Thyroid gland (tissue), 4 donors: ENCODE measurements around the gene GLIS1. TPM values are rescaled to one million over a fixed set of nuclear protein-coding genes. Genes with fewer than 3 reads are reported as not detected.

Source experiments
- DNase-seq, 2 donors: peaks; one replicate each; pipeline ENCODE4 v3.0.0-alpha.2; 2019
- H3K27ac ChIP-seq, 3 donors: fragments of 200-600 bp; sonication (generic); 1 replicate in 2 of 3; 2 replicates in 1 of 3; pipeline ENCODE4 v1.5.1; 2016 to 2019; ENCODE audit warnings: mild to moderate bottlenecking in 1 of 3, moderate library complexity in 1 of 3
- H3K27me3 ChIP-seq: fragments of 200-600 bp; sonication (generic); one replicate; pipeline ENCODE4 v1.5.1; 2019
- H3K36me3 ChIP-seq, 2 donors: fragments of 200-600 bp; sonication (generic); one replicate each; pipeline ENCODE4 v1.5.1; 2016 to 2019
- H3K4me1 ChIP-seq, 2 donors: fragments of 200-600 bp; sonication (generic); one replicate each; pipeline ENCODE4 v1.5.1; 2017 to 2019
- H3K4me3 ChIP-seq, 3 donors: fragments of 200-600 bp; sonication (generic); replicated peaks in 1 of 3; 1 replicate in 2 of 3; 2 replicates in 1 of 3; pipeline ENCODE4 v1.5.1; 2016; ENCODE audit warnings: mild to moderate bottlenecking in 1 of 3
- H3K9me3 ChIP-seq: fragments of 200-600 bp; sonication (generic); one replicate; pipeline ENCODE4 v1.5.1; 2017
- CTCF ChIP-seq, 6 experiments: fragments of 200-600 bp in 3 of 6; fragments of 450-650 bp in 3 of 6; sonication (generic) in 3 of 6; IDR thresholded peaks; one replicate each; pipeline ENCODE4 v1.5.1; 2016 to 2019; ENCODE audit warnings: antibody characterized with exemption in 6 of 6, mild to moderate bottlenecking in 2 of 6, inconsistent platforms in 1 of 6, moderate library complexity in 1 of 6
- POLR2A ChIP-seq, 2 donors: fragments of 450-650 bp; IDR thresholded peaks; one replicate each; pipeline ENCODE4 v1.6.1; 2017; ENCODE audit warnings: antibody characterized with exemption in 2 of 2, mild to moderate bottlenecking in 2 of 2, moderate library complexity in 1 of 2
- WGBS, 2 donors: methylation state at CpG; one replicate each; pipeline ENCODE4 v1.1.5; 2017; 5-methylcytosine and 5-hydroxymethylcytosine counted together
- intact Hi-C: fragments of 100-400 bp; cut with DNase I; formaldehyde crosslinking; loops from one replicate; pipeline ENCODE4 v1.15.1; 2023
- total RNA-seq, 4 donors: library from RNA; depleted of rRNA; stranded (reverse); fragments of >200 nt; gene quantifications; one replicate each; pipeline ENCODE4 v1.2.3, GENCODE V29; 2016

The GLIS1 gene
- total RNA-seq, 4 donors from 2014 or later: 0.29 TPM; not detected in 3

GRCh38 chr1:53694718-53695091, 44.3 kb downstream of the GLIS1 start:
- no peak for TF ChIP-seq POLR2A (IDR thresholded peaks at IDR 0.05)
- H3K4me1 ChIP-seq: peaks cover 0 to 5% of the 10 kb centered on the region in 2 donors
- no peaks in the 10 kb centered on the region for H3K36me3 ChIP-seq
- intact Hi-C loops: no loop called here
- no peak for DNase-seq
- no peaks in the 10 kb centered on the region for H3K9me3 ChIP-seq
- WGBS, 2 donors: 87 to 92% methylated on average over 10 of the region's 10 CpGs
- no peak overlapping the region for H3K27ac ChIP-seq
- no peaks in the 10 kb centered on the region for H3K27me3 ChIP-seq
- no peak overlapping the region for H3K4me3 ChIP-seq

- Histone ChIP-seq H3K9me3 (no peaks in the 10 kb centered on the region), H3K27ac (no peak overlapping the region), H3K36me3 (no peaks in the 10 kb centered on the region), H3K27me3 (no peaks in the 10 kb centered on the region), H3K4me1 (peaks cover 0 to 5% of the 10 kb centered on the region in 2 donors), H3K4me3 (no peak overlapping the region)
- TF ChIP-seq POLR2A (IDR thresholded peaks at IDR 0.05) (no peak), CTCF (IDR thresholded peaks at IDR 0.05) (no peak)
- intact Hi-C loops: no loop called here
- 81 to 83% methylated on average over 14 to 20 of the region's 22 CpGs for WGBS, 2 donors
- no peak for DNase-seq
These were observed 44.9 kb downstream of the GLIS1 start for GRCh38 chr1:53693773-53694717.

GRCh38 chr1:53693339-53693738, 45.6 kb downstream of the GLIS1 start:
- no peak for DNase-seq
- Histone ChIP-seq H3K27ac (no peak overlapping the region), H3K4me1 (peaks cover 0 to 5% of the 10 kb centered on the region in 2 donors), H3K4me3 (no peak overlapping the region), H3K36me3 (no peaks in the 10 kb centered on the region), H3K27me3 (no peaks in the 10 kb centered on the region), H3K9me3 (no peaks in the 10 kb centered on the region)
- 42 to 50% methylated on average over 6 to 7 of the region's 8 CpGs for WGBS, 2 donors
- TF ChIP-seq CTCF (IDR thresholded peaks at IDR 0.05) (no peak), POLR2A (IDR thresholded peaks at IDR 0.05) (no peak)
- intact Hi-C loops: no loop called here

GRCh38 chr1:53691326-53691725, 47.6 kb downstream of the GLIS1 start:
- 76 to 86% methylated on average over 7 of the region's 7 CpGs for WGBS, 2 donors
- Histone ChIP-seq H3K36me3 (no peaks in the 10 kb centered on the region), H3K9me3 (no peaks in the 10 kb centered on the region), H3K27ac (no peak overlapping the region), H3K4me1 (no peaks in the 10 kb centered on the region), H3K4me3 (no peak overlapping the region), H3K27me3 (no peaks in the 10 kb centered on the region)
- intact Hi-C loops: no loop called here
- TF ChIP-seq CTCF (IDR thresholded peaks at IDR 0.05) (no peak), POLR2A (IDR thresholded peaks at IDR 0.05) (no peak)
- no peak for DNase-seq

- no peaks in the 10 kb centered on the region for H3K36me3 ChIP-seq
- TF ChIP-seq CTCF (IDR thresholded peaks at IDR 0.05) (no peak), POLR2A (IDR thresholded peaks at IDR 0.05) (no peak)
- no peak overlapping the region for H3K27ac ChIP-seq
- no peaks in the 10 kb centered on the region for H3K27me3 ChIP-seq
- intact Hi-C loops: no loop called here
- H3K9me3 ChIP-seq: no peaks in the 10 kb centered on the region
- WGBS, 2 donors: 88 to 92% methylated on average over 9 to 10 of the region's 11 CpGs
- no peaks in the 10 kb centered on the region for H3K4me1 ChIP-seq
- H3K4me3 ChIP-seq: no peak overlapping the region
- DNase-seq: no peak
These were observed 48.6 kb downstream of the GLIS1 start for GRCh38 chr1:53690411-53690810.
